CD14-positive monocyte (primary cell): ENCODE measurements around the gene C20orf173. TPM values are rescaled to one million over a fixed set of nuclear protein-coding genes. Genes with fewer than 3 reads are reported as not detected.
A peak's percentile ranks its signal among the peaks of the same experiment; 100 is the strongest.

Experiments
- DNase-seq, 3 donors: peaks; one replicate each; pipeline ENCODE4 v3.0.0-alpha.2; 2011 to 2022
- H2AFZ ChIP-seq: 2 replicates; pipeline ENCODE4 v1.6.0; 2012; ENCODE audit warnings: mild to moderate bottlenecking, low read depth, low read length, inconsistent platforms; ENCODE audit not compliant: insufficient read depth, poor library complexity, severe bottlenecking
- H3K27ac ChIP-seq, 2 donors: 1 replicate in 1 of 2; 2 replicates in 1 of 2; pipeline ENCODE4 v1.5.1; 2012 to 2013; ENCODE audit warnings: low read length in 2 of 2, control low read depth in 1 of 2, inconsistent platforms in 1 of 2, low read depth in 1 of 2, mild to moderate bottlenecking in 1 of 2
- H3K27me3 ChIP-seq, 2 donors: one replicate each; pipeline versions ENCODE4 v1.6.0 to v1.6.1; 2011 to 2013; ENCODE audit warnings: low read length in 2 of 2; ENCODE audit not compliant: control insufficient read depth in 2 of 2, insufficient read depth in 2 of 2
- H3K36me3 ChIP-seq, 2 donors: replicated peaks in 1 of 2; 1 replicate in 1 of 2; 2 replicates in 1 of 2; pipeline versions ENCODE4 v1.5.1 to v1.6.1; 2012 to 2013; ENCODE audit warnings: low read length in 2 of 2, control low read depth in 1 of 2, inconsistent platforms in 1 of 2, mild to moderate bottlenecking in 1 of 2; ENCODE audit not compliant: insufficient read depth in 2 of 2, control insufficient read depth in 1 of 2
- H3K4me1 ChIP-seq, 2 donors: 1 replicate in 1 of 2; 2 replicates in 1 of 2; pipeline versions ENCODE4 v1.5.1 to v1.6.1; 2012 to 2013; ENCODE audit warnings: low read length in 2 of 2, control low read depth in 1 of 2, inconsistent platforms in 1 of 2, mild to moderate bottlenecking in 1 of 2, moderate library complexity in 1 of 2; ENCODE audit not compliant: insufficient read depth in 2 of 2, control insufficient read depth in 1 of 2
- H3K4me2 ChIP-seq: replicated peaks from 2 replicates; pipeline ENCODE3; 2012; ENCODE audit warnings: low read length, moderate library complexity, mild to moderate bottlenecking; ENCODE audit not compliant: poor library complexity, severe bottlenecking; ENCODE audit errors: extremely low read depth
- H3K4me3 ChIP-seq, 3 experiments: fragments of 200-600 bp in 1 of 3; sonication (generic) in 1 of 3; replicated peaks in 1 of 3; 1 replicate in 2 of 3; 2 replicates in 1 of 3; pipeline ENCODE4 v1.5.1; 2011 to 2013; ENCODE audit warnings: low read length in 3 of 3, mild to moderate bottlenecking in 3 of 3, control low read depth in 2 of 3, low read depth in 2 of 3, inconsistent platforms in 1 of 3, moderate library complexity in 1 of 3
- H3K79me2 ChIP-seq: 2 replicates; pipeline ENCODE4 v1.6.0; 2012; ENCODE audit warnings: mild to moderate bottlenecking, control low read depth, inconsistent platforms, low read length, moderate library complexity; ENCODE audit not compliant: insufficient read depth
- H3K9ac ChIP-seq: 2 replicates; pipeline ENCODE4 v1.6.0; 2017; ENCODE audit warnings: low read length, mild to moderate bottlenecking; ENCODE audit not compliant: insufficient read depth, poor library complexity, severe bottlenecking
- H3K9me3 ChIP-seq, 2 donors: replicated peaks in 1 of 2; 1 replicate in 1 of 2; 2 replicates in 1 of 2; pipeline versions ENCODE4 v1.5.1 to v1.6.1; 2012 to 2013; ENCODE audit warnings: low read length in 2 of 2, control low read depth in 1 of 2; ENCODE audit not compliant: control insufficient read depth in 1 of 2, insufficient read depth in 1 of 2
- H4K20me1 ChIP-seq: 2 replicates; pipeline ENCODE4 v1.6.0; 2012; ENCODE audit warnings: mild to moderate bottlenecking, low read length, control low read depth, moderate library complexity; ENCODE audit not compliant: insufficient read depth
- H3K27ac Mint-ChIP-seq, 7 donors: one replicate each; pipeline ENCODE4 v1.8.0; 2020; ENCODE audit warnings: mild to moderate bottlenecking in 7 of 7, mixed read lengths in 7 of 7, moderate library complexity in 6 of 7, inconsistent platforms in 2 of 7
- H3K27me3 Mint-ChIP-seq, 3 donors: one replicate each; pipeline ENCODE4 v1.8.0; 2021 to 2022; ENCODE audit warnings: low read depth in 3 of 3, mild to moderate bottlenecking in 3 of 3, mixed read lengths in 3 of 3, moderate library complexity in 3 of 3, inconsistent platforms in 1 of 3
- H3K36me3 Mint-ChIP-seq, 2 donors: one replicate each; pipeline ENCODE4 v1.8.0; 2020; ENCODE audit warnings: mixed read lengths in 2 of 2, inconsistent platforms in 1 of 2, mild to moderate bottlenecking in 1 of 2
- H3K4me1 Mint-ChIP-seq: one replicate; pipeline ENCODE4 v1.8.0; 2020; ENCODE audit warnings: mild to moderate bottlenecking, mixed read lengths
- H3K4me3 Mint-ChIP-seq, 2 donors: one replicate each; pipeline ENCODE4 v1.8.0; 2020; ENCODE audit warnings: mild to moderate bottlenecking in 2 of 2, mixed read lengths in 2 of 2, moderate library complexity in 1 of 2
- H3K9me3 Mint-ChIP-seq, 7 donors: one replicate each; pipeline ENCODE4 v1.8.0; 2020 to 2022; ENCODE audit warnings: mixed read lengths in 7 of 7, mild to moderate bottlenecking in 6 of 7, moderate library complexity in 6 of 7, inconsistent platforms in 2 of 7
- CTCF ChIP-seq: fragments of 200-600 bp; IDR thresholded peaks from one replicate; pipeline ENCODE4 v1.8.0; 2022; ENCODE audit warnings: antibody characterized with exemption, mild to moderate bottlenecking
- WGBS: methylation state at CpG from one replicate; pipeline ENCODE4 v1.1.5; 2013; ENCODE audit warnings: missing lambda C conversion rate; ENCODE audit not compliant: insufficient coverage; 5-methylcytosine and 5-hydroxymethylcytosine counted together
- intact Hi-C, 2 donors: fragments of 100-400 bp; cut with micrococcal nuclease; formaldehyde crosslinking; loops; one replicate each; pipeline versions ENCODE4 v1.15.0 to v1.15.1; 2023
- polyA plus RNA-seq, 3 donors: library from polyadenylated mRNA; depleted of rRNA in 1 of 3; unstranded in 2 of 3; stranded (reverse) in 1 of 3; fragments of 300-500 nt in 2 of 3; fragments of >200 nt in 1 of 3; fragmentation: Illumina TruSeq in 2 of 3; gene quantifications; 1 replicate in 2 of 3; 2 replicates in 1 of 3; pipeline ENCODE4 v1.2.3, GENCODE V29; 2012 to 2021

Gene C20orf173
- polyA plus RNA-seq, 3 donors = not detected

DNA sequence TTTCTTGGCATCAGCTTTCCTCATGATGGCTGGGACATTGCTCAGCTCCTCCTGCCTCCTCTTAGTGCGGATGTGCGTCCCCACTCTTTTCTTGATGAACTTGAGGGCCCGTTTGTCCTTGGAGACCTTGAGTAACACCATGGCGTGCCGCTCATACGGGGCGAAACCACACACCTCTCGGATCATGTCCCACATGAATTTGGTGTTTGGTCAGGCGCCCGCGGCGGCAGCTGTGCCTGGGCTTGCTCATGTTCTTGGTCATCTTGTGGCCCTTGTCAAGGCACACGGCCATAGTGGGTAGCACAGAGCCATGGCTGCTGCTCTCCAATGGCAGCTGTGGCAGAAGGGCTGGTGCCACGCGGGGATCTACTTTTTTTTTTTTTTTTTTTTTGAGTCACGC is 15.0 kb upstream of the C20orf173 start:
- Histone ChIP-seq H3K4me2 (no peak overlapping the region), H3K4me3 (no peak overlapping the region), H3K9ac (no peak overlapping the region), H3K36me3 (peaks cover 22 to 43% of the 10 kb centered on the region in 2 donors), H3K4me1 (peaks cover 13 to 19% of the 10 kb centered on the region in 2 donors), H3K27me3 (no peaks in the 10 kb centered on the region), H3K9me3 (no peaks in the 10 kb centered on the region), H4K20me1 (no peaks in the 10 kb centered on the region), H3K27ac (no peak overlapping the region), H3K79me2 (peaks cover 4% of the 10 kb centered on the region), H2AFZ (no peak overlapping the region)
- Mint-ChIP-seq H3K4me1 (peaks cover 15% of the 10 kb centered on the region), H3K27me3 (peaks cover 0 to 1% (median 0%) of the 10 kb centered on the region in 3 donors), H3K9me3 (no peaks in the 10 kb centered on the region), H3K27ac (no peak overlapping the region), H3K4me3 (no peak overlapping the region), H3K36me3 (peaks cover 27 to 31% of the 10 kb centered on the region in 2 donors)
- intact Hi-C loops = no loop called here
- 98% methylated on average over 14 of the region's 16 CpGs for WGBS
- DNase-seq = no peak
- TF ChIP-seq CTCF = no peak

DNA sequence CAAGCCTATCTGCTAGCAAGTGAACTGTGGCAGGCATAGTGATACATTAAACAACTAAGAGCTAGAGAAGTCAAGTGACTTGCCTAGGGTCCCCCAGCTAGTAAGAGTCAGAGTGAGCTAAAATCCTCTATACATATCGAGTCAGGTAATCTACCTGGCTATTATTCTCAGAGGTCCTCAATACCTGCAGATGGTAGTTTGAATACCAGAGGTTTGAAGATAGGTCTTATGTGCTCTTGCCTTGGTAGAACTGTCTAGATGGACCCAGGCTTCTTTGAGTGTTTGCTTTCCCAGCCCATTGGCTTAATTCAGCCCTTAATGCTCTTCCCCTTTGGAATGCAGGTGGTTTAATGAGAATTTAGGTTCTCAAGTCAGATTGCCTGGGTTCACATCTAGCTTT is 13.5 kb upstream of the C20orf173 start:
- Mint-ChIP-seq H3K27ac (peak overlapping the region in 2 of 7 donors; percentile 85 to 94), H3K4me1 (peaks cover 15% of the 10 kb centered on the region), H3K4me3 (peak overlapping the region in 1 of 2 donors; percentile 88), H3K9me3 (no peaks in the 10 kb centered on the region), H3K36me3 (peaks cover 16 to 20% of the 10 kb centered on the region in 2 donors), H3K27me3 (peaks cover 0 to 1% (median 0%) of the 10 kb centered on the region in 3 donors)
- intact Hi-C loops = loop anchor here in 1 of 2 donors (2.0 kb wide), 2 partner anchors 74 to 88 kb away; partner anchors contain the start of gene CEP250
- no peak overlapping the region for H3K4me3 ChIP-seq
- no peaks in the 10 kb centered on the region for H3K9me3 ChIP-seq
- H3K79me2 ChIP-seq = peaks cover 4% of the 10 kb centered on the region
- H3K4me2 ChIP-seq = no peak overlapping the region
- WGBS = no CpG with 5 or more reads among the region's 1 CpG
- peaks cover 13 to 19% of the 10 kb centered on the region in 2 donors for H3K4me1 ChIP-seq
- H4K20me1 ChIP-seq = no peaks in the 10 kb centered on the region
- peaks cover 9 to 29% of the 10 kb centered on the region in 2 donors for H3K36me3 ChIP-seq
- no peaks in the 10 kb centered on the region for H3K27me3 ChIP-seq
- H3K9ac ChIP-seq = no peak overlapping the region
- DNase-seq = no peak
- no peak overlapping the region for H2AFZ ChIP-seq
- H3K27ac ChIP-seq = peak overlapping the region in 1 of 2 donors; percentile 90
- no peak for TF ChIP-seq CTCF
